HepG2 (cell line): Measurements from ENCODE around the gene BCAS3. TPM values are rescaled to one million over a fixed set of nuclear protein-coding genes. Genes with fewer than 3 reads are reported as not detected.

Experiments
- CAMTA2 ChIP-seq: sonication (generic); formaldehyde crosslinking; IDR thresholded peaks from 2 replicates; pipeline ENCODE4 v1.4.0; 2020; ENCODE audit warnings: mild to moderate bottlenecking, missing genetic modification reagents, borderline replicate concordance
- DNMT3B ChIP-seq: conservative IDR thresholded peaks from 2 replicates; pipeline ENCODE4 v1.6.1; 2016; ENCODE audit warnings: missing biosample characterization, control low read depth
- ETV6 ChIP-seq: sonication (generic); formaldehyde crosslinking; conservative IDR thresholded peaks from 2 replicates; pipeline ENCODE4 v1.4.0; 2020; ENCODE audit warnings: missing genetic modification reagents
- EZH2 ChIP-seq: conservative IDR thresholded peaks from 2 replicates; pipeline ENCODE4 v1.6.1; 2012; ENCODE audit warnings: mild to moderate bottlenecking, low read depth, low read length, moderate library complexity
- HNF4A ChIP-seq: sonication (generic); formaldehyde crosslinking; IDR thresholded peaks from 2 replicates; pipeline ENCODE4 v1.4.0; 2020; ENCODE audit warnings: missing genetic modification reagents
- HNRNPUL1 ChIP-seq: fragments of 200-400 bp; formaldehyde crosslinking; IDR thresholded peaks from 2 replicates; pipeline ENCODE4 v1.6.1; 2017; ENCODE audit warnings: low read depth, mild to moderate bottlenecking, low read length, moderate library complexity
- KAT8 ChIP-seq: IDR thresholded peaks from 2 replicates; pipeline ENCODE4 v1.6.1; 2016; ENCODE audit warnings: missing genetic modification reagents, missing compliant biosample characterization
- MBNL3 ChIP-seq: fragments of 250-450 bp; sonication (Bioruptor Pico); conservative IDR thresholded peaks from 2 replicates; pipeline ENCODE4 v1.8.0; 2022; ENCODE audit warnings: mild to moderate bottlenecking, inconsistent platforms
- MEIS2 ChIP-seq: sonication (generic); formaldehyde crosslinking; IDR thresholded peaks from 2 replicates; pipeline ENCODE4 v1.9.0; 2021; ENCODE audit warnings: mild to moderate bottlenecking, missing genetic modification reagents
- MTA3 ChIP-seq: sonication (generic); formaldehyde crosslinking; IDR thresholded peaks from 2 replicates; pipeline ENCODE4 v1.4.0; 2020; ENCODE audit warnings: missing genetic modification reagents
- RXRA ChIP-seq: sonication (generic); formaldehyde crosslinking; IDR thresholded peaks from 2 replicates; pipeline ENCODE4 v1.5.1; 2020; ENCODE audit warnings: missing genetic modification reagents
- YY1 ChIP-seq: IDR thresholded peaks from 2 replicates; pipeline ENCODE4 v1.6.1; 2011; ENCODE audit warnings: low read length, low read depth, moderate library complexity, mild to moderate bottlenecking; ENCODE audit not compliant: insufficient read depth, insufficient replicate concordance
- ZBTB3 ChIP-seq: sonication (generic); formaldehyde crosslinking; IDR thresholded peaks from 2 replicates; pipeline ENCODE4 v1.4.0; 2020; ENCODE audit warnings: low read depth, mild to moderate bottlenecking, moderate library complexity, missing genetic modification reagents, borderline replicate concordance
- ZNF30 ChIP-seq: sonication (generic); formaldehyde crosslinking; IDR thresholded peaks from 2 replicates; pipeline ENCODE4 v1.5.0; 2020; ENCODE audit warnings: mild to moderate bottlenecking, missing genetic modification reagents
- ZNF383 ChIP-seq: sonication (generic); formaldehyde crosslinking; IDR thresholded peaks from 2 replicates; pipeline ENCODE4 v1.4.0; 2020; ENCODE audit warnings: missing genetic modification reagents, mild to moderate bottlenecking, borderline replicate concordance
- ZNF577 ChIP-seq: sonication (generic); formaldehyde crosslinking; IDR thresholded peaks from 2 replicates; pipeline ENCODE4 v1.4.0; 2020; ENCODE audit warnings: mild to moderate bottlenecking, low read depth, missing genetic modification reagents, borderline replicate concordance
- polyA plus RNA-seq, 8 experiments: library from polyadenylated mRNA; depleted of rRNA in 3 of 8; stranded (reverse) in 7 of 8; unstranded in 1 of 8; fragments of >200 nt; fragmentation: Illumina TruSeq in 4 of 8; extraction: Trizol in 4 of 8; gene quantifications; 2 replicates each; pipeline versions ENCODE4 v1.2.1 to v1.2.3, GENCODE V29; 2011 to 2016; ENCODE audit warnings: low read depth in 4 of 8, missing spikeins in 1 of 8, mixed read lengths in 1 of 8; ENCODE audit not compliant: insufficient read depth in 1 of 8
- total RNA-seq, 5 experiments: library from RNA; depleted of rRNA; stranded (reverse); fragments of >200 nt; fragmentation: Illumina TruSeq; extraction: Trizol; gene quantifications; 2 replicates each; pipeline ENCODE4 v1.2.3, GENCODE V29; 2016; ENCODE audit warnings: low read depth in 1 of 5
- TF ChIP-seq, protein P1 (sequence below): IDR thresholded peaks from 2 replicates; pipeline ENCODE4 v1.6.1; 2012; ENCODE audit warnings: low read length, improper control_type of control experiment
- TF ChIP-seq, protein P2 (sequence below): sonication (generic); formaldehyde crosslinking; IDR thresholded peaks from 2 replicates; pipeline ENCODE4 v1.5.0; 2020; ENCODE audit warnings: mild to moderate bottlenecking, missing genetic modification reagents
- TF ChIP-seq, protein P3 (sequence below): sonication (generic); formaldehyde crosslinking; IDR thresholded peaks from 2 replicates; pipeline ENCODE4 v1.5.0; 2020; ENCODE audit warnings: missing genetic modification reagents, mild to moderate bottlenecking, borderline replicate concordance
- TF ChIP-seq, protein P4 (sequence below): sonication (generic); formaldehyde crosslinking; IDR thresholded peaks from 2 replicates; pipeline ENCODE4 v1.8.1; 2023; ENCODE audit warnings: missing genetic modification reagents, mild to moderate bottlenecking, borderline replicate concordance
- TF ChIP-seq, protein P5 (sequence below): sonication (generic); formaldehyde crosslinking; IDR thresholded peaks from 2 replicates; pipeline ENCODE4 v1.4.0; 2020; ENCODE audit warnings: missing genetic modification reagents, low read depth, mild to moderate bottlenecking, borderline replicate concordance

BCAS3 gene
- total and polyA plus RNA-seq, 2 of the 13 experiments (the other 11 are each of a cell fraction or from before 2014, with no cell fraction given), result 10.7 to 11.2 TPM

DNA sequence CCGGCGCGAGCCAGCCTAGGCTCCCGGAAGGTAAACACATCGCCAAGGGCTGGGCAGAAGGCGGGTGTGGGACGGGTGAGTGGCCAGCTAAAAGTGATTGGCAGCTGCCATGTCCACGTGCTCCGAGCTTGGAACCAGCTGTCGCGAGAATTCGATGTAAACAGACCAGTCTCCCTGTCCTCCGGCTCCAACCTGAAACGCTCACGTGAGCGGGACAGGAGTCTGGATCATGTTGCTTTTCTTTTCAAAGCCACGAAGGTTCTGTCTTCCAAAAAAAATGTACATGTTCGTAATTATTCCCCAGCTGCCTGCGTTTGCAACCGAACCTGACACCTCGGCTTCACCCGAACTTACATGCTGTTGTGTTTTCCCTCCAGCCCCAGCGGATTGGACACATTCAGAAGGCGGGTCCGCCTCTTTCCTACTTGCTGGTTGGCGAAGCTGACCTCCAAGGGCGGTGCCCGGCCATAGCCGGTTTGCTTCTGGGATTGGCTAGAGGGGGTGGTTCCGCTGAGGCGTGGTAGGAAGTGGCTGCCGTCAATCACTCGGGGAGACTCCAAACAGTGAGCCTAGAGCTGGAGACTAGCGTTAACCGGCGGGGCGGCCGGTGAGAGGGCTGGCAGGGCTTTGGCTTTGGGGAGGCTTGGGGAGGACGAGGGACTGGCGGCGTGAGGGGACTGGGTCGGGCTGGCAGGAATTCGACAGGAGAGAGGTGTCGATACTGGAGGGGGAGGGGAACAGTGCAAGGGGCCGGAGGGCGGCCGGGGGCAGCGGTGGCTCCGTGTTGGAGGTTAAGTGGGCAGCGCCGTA, at the start of gene BCAS3 (continued):
- TF ChIP-seq, protein P1, sequence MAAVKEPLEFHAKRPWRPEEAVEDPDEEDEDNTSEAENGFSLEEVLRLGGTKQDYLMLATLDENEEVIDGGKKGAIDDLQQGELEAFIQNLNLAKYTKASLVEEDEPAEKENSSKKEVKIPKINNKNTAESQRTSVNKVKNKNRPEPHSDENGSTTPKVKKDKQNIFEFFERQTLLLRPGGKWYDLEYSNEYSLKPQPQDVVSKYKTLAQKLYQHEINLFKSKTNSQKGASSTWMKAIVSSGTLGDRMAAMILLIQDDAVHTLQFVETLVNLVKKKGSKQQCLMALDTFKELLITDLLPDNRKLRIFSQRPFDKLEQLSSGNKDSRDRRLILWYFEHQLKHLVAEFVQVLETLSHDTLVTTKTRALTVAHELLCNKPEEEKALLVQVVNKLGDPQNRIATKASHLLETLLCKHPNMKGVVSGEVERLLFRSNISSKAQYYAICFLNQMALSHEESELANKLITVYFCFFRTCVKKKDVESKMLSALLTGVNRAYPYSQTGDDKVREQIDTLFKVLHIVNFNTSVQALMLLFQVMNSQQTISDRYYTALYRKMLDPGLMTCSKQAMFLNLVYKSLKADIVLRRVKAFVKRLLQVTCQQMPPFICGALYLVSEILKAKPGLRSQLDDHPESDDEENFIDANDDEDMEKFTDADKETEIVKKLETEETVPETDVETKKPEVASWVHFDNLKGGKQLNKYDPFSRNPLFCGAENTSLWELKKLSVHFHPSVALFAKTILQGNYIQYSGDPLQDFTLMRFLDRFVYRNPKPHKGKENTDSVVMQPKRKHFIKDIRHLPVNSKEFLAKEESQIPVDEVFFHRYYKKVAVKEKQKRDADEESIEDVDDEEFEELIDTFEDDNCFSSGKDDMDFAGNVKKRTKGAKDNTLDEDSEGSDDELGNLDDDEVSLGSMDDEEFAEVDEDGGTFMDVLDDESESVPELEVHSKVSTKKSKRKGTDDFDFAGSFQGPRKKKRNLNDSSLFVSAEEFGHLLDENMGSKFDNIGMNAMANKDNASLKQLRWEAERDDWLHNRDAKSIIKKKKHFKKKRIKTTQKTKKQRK, result peak; percentile 56; the same call in 1 of the 2 replicates
- TF ChIP-seq CAMTA2 (CRISPR knock-in tag) (no peak), HNRNPUL1 (no peak), KAT8 (CRISPR knock-in tag) (peak; percentile 97), HNF4A (CRISPR knock-in tag) (no peak), YY1 (peak; percentile 27), DNMT3B (CRISPR knock-in tag) (no peak; the same call in 1 of the 2 replicates), MBNL3 (CRISPR knock-in tag) (no peak), MTA3 (no peak), RXRA (CRISPR knock-in tag) (peak; percentile 38; the same call in 1 of the 2 replicates), MEIS2 (CRISPR knock-in tag) (peak; percentile 99), ZNF577 (no peak), ZBTB3 (CRISPR knock-in tag) (peak; percentile 84; the same call in 1 of the 2 replicates), EZH2 (no peak), ZNF30 (CRISPR knock-in tag) (no peak), ZNF383 (no peak), ETV6 (CRISPR knock-in tag) (peak; percentile 38; the same call in 1 of the 2 replicates)
- TF ChIP-seq, protein P2, sequence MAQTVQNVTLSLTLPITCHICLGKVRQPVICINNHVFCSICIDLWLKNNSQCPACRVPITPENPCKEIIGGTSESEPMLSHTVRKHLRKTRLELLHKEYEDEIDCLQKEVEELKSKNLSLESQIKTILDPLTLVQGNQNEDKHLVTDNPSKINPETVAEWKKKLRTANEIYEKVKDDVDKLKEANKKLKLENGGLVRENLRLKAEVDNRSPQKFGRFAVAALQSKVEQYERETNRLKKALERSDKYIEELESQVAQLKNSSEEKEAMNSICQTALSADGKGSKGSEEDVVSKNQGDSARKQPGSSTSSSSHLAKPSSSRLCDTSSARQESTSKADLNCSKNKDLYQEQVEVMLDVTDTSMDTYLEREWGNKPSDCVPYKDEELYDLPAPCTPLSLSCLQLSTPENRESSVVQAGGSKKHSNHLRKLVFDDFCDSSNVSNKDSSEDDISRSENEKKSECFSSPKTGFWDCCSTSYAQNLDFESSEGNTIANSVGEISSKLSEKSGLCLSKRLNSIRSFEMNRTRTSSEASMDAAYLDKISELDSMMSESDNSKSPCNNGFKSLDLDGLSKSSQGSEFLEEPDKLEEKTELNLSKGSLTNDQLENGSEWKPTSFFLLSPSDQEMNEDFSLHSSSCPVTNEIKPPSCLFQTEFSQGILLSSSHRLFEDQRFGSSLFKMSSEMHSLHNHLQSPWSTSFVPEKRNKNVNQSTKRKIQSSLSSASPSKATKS (CRISPR knock-in tag), result no peak
- TF ChIP-seq, protein P3, sequence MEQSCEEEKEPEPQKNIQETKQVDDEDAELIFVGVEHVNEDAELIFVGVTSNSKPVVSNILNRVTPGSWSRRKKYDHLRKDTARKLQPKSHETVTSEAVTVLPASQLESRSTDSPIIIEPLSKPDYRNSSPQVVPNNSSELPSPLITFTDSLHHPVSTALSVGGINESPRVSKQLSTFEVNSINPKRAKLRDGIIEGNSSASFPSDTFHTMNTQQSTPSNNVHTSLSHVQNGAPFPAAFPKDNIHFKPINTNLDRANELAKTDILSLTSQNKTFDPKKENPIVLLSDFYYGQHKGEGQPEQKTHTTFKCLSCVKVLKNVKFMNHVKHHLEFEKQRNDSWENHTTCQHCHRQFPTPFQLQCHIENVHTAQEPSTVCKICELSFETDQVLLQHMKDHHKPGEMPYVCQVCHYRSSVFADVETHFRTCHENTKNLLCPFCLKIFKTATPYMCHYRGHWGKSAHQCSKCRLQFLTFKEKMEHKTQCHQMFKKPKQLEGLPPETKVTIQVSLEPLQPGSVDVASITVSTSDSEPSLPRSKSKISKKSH (CRISPR knock-in tag), result peak; percentile 66
- TF ChIP-seq, protein P4, sequence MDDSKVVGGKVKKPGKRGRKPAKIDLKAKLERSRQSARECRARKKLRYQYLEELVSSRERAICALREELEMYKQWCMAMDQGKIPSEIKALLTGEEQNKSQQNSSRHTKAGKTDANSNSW (CRISPR knock-in tag), result no peak; the same call in 1 of the 2 replicates
- TF ChIP-seq, protein P5, sequence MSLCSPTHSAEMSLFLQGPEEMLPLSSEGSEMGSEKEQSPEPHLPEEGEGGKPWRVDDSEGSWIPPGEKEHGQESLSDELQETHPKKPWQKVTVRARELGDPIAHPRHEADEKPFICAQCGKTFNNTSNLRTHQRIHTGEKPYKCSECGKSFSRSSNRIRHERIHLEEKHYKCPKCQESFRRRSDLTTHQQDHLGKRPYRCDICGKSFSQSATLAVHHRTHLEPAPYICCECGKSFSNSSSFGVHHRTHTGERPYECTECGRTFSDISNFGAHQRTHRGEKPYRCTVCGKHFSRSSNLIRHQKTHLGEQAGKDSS (CRISPR knock-in tag), result peak; percentile 71; the same call in 1 of the 2 replicates
